ENCODE data around the gene PXK. TPM values are rescaled to one million over a fixed set of nuclear protein-coding genes. Genes with fewer than 3 reads are reported as not detected.

The PXK gene
- polyA plus RNA-seq, 3 donors, result 7.1 to 21.1 (median 15.4) TPM

DNA sequence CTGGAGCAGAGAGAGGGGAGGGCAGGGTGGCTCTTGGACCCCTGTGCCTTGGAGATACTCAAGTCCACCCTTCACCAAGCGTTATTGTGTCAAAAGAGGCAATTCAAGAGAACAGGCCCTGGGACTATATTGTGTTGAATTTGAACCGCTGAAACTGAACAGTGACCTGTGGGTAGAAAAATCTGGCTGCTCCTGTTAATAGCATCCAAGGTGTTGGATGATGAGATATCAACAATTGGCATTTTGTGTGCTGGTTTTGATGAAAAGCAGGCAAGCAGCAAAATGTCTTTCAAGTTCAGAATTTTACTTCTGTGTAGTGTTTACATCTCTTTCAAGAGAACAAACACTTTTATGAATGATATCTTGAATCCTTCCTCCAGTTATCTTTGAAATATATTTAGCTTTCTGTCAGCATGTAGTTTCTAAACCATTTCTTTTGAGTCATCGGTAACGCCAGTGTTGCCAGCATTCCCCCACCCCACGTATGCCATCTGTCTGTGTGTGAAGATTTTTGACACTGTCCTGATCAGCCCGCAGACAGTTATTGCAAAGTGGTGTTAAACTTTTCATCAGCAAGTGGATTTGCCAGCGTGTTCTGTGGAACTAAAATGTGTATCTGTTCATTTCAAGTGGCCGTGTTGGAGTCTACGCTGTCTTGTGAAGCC lies 66.1 kb downstream of the PXK start:
- no peak overlapping the region for H3K27ac ChIP-seq (ENCODE audit: low read depth, low read length)
- WGBS, 3 donors, result 84 to 90% (median 84%) methylated on average over 9 of the region's 9 CpGs

DNA sequence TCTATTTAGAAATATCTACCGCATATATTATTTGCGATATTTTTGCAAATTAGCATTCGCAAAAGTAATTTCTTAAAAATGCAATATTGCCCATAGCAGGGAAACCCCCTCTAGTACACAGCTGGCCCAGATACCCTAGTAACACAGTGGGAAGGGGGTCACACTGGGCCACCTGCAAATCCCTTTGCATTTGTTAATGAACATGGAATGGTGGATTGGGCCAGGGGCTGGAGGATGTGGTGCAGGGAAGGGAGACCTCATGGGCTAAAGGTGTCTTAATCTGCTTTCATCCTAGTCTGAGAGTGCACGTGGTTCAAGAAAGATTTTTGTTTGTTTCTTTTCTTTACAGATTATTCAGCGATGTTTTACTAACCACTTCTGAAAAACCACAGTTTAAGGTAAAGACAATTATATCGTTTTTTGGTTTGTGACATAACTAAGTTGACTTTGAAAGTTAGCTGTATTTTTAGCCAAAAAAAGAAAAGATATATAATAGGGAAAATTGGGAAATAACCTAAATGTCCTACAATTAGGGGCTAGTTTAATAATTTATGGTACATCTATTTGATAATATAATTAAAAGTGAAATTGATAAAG lies 70.9 kb downstream of the PXK start:
- 89 to 94% (median 92%) methylated on average over 6 of the region's 6 CpGs for WGBS, 3 donors
- H3K27ac ChIP-seq (ENCODE audit: low read depth, low read length), result no peak overlapping the region

DNA sequence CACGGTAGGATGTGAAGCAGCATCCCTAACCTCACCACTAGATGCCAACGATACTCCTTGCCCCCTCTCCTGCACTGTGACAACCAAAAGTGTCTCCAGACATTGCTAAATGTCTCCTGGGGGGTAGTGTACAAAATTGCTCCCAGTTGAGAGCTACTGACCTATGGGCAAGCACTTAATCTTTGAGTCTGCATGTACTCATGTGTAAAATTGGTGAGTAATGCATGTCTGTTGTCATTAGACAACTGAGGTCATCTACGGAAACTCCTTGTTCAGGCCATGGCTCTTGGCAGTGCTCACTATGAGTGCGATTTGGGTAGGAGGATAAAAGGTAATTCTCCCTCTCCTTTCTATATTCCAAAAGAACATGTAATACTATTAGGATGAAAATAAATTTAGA lies 71.7 kb downstream of the PXK start:
- no peak overlapping the region for H3K27ac ChIP-seq (ENCODE audit: low read depth, low read length)
- 73 to 88% (median 74%) methylated on average over 4 of the region's 4 CpGs for WGBS, 3 donors

DNA sequence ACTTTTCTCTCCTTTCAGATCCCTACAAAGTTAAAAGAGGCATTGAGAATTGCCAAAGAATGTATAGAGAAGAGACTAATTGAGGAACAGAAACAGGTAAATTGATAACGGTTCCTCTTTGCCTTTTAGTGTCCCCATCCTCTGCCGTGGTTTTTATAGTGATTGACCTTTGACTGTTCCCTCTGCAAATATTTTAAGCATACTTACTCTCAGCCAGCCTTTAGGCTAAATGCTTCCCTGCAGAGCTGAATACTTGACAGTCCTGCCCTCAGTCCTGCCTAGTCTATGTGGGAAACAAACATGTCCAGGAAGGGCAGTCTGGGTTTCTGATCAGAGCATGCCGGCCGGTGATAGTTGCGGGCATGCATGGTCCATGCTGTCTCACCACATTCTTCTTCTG lies 76.2 kb downstream of the PXK start:
- WGBS, 3 donors, result 79 to 83% (median 81%) methylated on average over 5 of the region's 5 CpGs
- no peak overlapping the region for H3K27ac ChIP-seq (ENCODE audit: low read depth, low read length)

DNA sequence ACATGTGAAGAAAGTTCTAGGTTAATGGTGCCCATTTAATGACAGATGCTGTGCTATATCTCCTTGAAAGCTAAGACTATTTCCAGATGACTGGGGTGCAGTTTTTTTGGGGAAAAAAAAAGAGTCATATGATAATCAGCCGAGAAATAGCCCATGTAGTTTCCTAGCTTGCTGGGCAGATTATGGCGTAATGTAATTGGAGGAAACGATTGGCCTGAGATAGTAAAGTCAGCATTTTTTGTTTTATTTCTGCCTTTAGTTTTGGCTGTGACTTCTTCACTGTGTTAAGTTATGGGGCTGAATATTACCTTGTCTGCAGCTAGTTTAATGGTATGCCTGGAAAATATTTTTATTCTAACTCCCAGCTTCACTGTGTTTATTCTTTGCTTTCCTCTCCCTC lies 77.0 kb downstream of the PXK start:
- no peak overlapping the region for H3K27ac ChIP-seq (ENCODE audit: low read depth, low read length)
- WGBS, 3 donors, result 61 to 93% (median 64%) methylated on average over 3 of the region's 3 CpGs

DNA sequence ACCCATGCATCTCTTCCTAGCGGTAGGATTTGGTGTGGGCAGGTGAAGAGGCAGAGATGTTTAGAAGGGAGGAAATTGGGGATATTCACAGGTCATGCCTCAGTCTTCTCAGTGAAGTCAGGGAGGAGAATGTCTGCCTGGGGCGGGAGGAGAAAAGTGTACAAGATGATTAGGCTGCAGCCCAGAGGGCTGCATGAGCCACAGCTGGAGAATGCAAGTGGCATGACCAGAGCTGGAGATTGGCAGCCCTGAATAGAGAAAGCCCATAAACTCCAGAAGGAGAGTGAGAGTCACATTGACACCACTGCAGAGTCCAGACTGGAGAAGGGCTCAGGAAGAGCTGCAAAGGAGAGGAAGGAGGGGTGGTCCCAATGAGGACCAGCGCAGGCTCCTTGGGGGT lies 78.3 kb downstream of the PXK start:
- H3K27ac ChIP-seq (ENCODE audit: low read depth, low read length), result no peak overlapping the region

DNA sequence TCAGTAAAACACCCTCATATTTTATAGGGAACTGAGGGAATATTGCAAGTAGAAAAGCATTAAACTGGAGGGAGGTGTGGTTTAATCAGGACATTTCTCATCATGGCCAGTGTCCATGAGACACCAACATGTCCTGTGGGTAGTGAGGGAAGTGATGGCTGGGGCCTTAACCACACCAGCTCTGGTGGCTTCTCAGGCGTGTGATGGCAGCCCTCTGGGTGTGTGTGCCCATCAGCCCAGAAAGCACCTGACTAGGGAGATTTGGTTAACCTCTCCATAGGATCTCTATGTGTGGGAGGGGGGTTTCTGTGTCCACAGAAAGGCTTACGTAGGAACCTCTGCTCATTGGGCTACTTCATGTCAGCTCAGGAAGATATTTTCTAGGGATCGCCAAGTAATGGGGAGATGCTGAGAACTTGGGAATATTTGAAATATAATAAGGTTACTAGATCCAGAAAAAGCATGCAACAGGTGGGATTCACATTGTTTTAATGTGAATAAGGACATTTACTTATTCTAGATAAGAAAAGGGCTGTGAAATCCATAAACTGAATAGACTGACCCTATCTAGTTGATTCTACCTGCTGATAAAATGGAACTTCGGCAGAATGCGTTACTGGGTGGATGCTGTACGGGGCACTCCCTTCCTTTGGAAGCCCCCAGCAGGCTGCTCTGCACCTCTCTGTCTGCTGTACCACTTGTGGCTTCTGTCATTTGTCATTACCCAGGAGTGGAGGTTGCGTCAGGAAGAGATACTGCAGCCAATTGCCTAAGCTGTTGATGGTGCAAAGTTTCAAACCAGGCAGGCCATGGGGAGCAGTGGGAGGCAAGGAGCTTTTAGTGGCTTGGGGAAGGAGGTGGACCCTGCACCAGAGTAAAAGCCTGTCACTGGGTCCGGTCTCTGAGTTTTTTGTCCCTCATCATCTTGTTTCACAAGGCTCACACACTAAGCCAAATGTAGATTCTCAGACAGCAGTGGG lies 79.4 kb downstream of the PXK start:
- no peak overlapping the region for H3K27ac ChIP-seq (ENCODE audit: low read depth, low read length)
- WGBS, 3 donors, result 65 to 78% (median 75%) methylated on average over 8 of the region's 8 CpGs

More for the DNA sequence above, 78.3 kb downstream of the PXK start:
- 94 to 100% (median 97%) methylated on average over 3 of the region's 3 CpGs for WGBS, 3 donors

DNA sequence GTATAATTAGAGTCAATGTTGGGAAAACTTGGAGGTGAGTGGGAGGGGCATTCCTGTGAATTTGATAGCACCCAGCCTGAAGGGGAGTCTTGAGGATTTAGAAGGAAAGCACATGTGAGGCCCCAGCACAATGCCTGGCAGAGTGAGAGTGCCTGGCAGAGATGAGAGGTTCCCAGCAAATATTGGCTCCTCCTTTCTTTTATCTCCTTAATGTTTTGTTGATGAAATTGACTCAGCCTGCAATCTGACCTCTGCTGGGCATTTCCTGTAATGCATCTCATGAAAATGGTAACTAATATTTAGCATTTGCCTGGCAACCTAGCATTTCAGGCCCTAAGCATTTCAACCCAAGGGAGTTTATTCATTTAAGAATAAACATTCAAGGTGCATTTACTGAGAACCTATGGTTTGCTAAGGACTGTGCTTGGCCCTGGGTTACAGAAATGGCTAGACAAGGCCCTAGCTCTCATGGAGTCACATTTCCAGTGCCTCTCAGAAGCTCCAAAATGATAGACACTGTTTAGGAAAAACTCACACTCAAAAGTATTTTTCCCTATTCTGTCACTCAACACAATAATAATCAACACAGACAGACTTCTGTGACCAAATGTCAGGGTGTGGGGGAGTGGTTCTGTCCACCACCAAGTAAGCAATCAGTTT lies 82.0 kb downstream of the PXK start:
- H3K27ac ChIP-seq (ENCODE audit: low read depth, low read length), result no peak overlapping the region

DNA sequence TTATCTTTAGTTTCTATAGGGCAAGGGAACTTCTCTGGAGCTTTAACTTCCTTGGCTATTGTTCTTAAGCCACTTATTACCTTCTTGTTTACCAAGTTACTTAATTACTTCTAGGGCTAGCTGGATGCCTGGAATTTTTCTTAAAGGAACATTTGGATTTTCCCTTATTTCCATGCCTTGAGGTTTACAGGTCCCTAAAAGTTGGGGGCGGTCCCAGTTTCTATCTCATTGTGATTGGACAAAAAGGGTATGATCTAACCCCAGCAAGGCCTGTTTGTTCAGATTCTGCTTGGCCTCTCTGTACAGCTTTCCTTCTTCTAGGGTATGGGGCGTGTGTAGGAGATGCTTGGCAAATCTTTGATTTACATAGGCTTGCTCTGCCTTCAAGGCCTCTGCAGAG lies 83.5 kb downstream of the PXK start:
- no peak overlapping the region for H3K27ac ChIP-seq (ENCODE audit: low read depth, low read length)
- WGBS, 3 donors, result 91 to 95% (median 93%) methylated on average over 2 of the region's 2 CpGs

DNA sequence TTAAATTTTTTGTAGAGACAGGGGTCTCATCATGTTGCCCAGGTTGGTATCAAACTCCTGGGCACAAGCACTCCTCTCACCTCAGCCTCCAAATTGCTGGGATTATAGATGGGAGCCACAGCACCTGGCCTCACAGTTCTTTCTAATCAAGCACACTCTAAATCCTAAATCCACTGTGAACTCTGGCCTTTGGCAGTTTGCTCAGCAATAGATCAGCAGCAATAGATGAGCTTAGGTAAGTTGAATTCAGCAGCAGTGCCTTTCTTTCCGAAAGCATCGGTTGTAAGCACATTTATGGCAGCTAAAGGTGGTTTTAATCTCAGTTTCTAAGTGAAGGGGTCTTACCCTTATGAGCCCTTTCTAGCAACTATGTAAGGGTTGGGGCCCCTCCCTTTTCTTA lies 84.4 kb downstream of the PXK start:
- 68 to 90% (median 86%) methylated on average over 2 of the region's 2 CpGs for WGBS, 3 donors
- H3K27ac ChIP-seq (ENCODE audit: low read depth, low read length), result no peak overlapping the region

DNA sequence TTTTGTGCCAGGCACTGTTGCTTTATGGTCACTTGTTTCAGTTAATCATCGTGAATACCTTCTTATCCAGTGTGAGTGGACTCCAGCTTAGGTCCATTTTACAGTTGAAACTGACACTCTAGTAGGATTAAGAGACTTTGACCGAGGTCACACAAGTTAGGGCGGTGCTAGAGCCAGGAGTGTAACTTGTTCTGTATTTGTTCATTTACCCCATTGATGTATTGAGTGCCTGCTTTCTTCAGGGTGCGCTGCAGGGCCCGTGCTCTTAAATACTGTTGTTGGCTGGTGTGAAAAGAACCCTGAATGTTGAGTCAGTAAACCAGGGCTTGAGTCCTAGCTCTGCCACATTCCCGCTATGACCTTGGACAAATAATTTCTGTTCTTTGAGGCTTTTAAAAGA lies 85.5 kb downstream of the PXK start:
- no peak overlapping the region for H3K27ac ChIP-seq (ENCODE audit: low read depth, low read length)
- 65 to 77% (median 75%) methylated on average over 6 of the region's 6 CpGs for WGBS, 3 donors

DNA sequence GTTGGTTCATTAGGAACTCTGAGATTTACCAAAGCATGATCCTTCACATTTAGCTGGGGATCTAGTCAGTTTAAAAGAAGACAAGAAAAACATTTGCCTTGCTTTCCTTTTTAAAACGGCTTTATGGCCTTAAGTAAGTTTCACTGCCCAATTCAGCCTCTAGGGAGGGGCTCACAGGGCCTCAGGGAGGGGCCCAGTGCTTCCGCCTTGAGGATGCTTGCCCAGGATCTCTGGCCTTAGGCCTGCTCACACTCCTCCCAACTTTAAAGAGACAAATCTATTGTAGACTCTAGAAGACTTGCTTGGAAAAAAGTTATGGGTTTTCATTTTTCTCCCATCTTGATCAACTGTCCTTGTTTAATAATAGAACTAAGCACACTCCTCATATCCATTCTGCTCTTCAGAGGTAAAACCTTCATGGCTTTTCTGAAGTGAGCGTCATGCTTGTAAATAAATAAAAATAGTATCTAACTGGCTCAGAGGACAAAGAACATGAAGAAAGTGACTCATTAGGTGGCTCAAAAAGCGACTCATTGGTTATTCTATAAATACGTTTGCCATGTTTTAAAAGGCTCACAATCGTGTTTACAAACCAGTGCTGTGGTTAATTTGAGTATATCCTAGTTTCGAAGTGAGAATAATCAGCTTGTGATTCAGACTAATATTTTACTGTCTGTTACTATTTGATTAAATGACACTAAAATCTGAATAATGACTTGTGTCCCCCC lies 87.3 kb downstream of the PXK start:
- 49 to 75% (median 68%) methylated on average over 7 of the region's 7 CpGs for WGBS, 3 donors
- H3K27ac ChIP-seq (ENCODE audit: low read depth, low read length), result no peak overlapping the region

DNA sequence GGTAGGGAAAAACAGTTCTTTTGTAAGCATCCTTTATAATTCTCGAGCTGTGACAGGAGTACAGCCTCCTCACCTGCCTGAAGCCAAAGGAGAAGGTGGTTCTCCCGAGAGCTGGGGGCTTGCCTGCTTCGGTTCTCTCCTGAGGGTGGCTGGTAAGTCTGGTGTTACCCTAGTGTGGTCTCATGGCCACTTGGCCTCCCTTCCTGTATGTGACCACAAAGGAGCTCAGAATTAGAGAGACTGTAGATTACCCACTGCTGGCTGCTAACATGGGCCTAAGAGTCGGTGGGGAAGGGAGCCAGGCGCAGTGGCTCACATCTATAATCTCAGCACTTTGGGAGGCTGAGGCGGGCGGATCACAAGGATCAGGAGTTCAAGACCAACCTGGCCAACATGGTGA lies 88.3 kb downstream of the PXK start:
- H3K27ac ChIP-seq (ENCODE audit: low read depth, low read length), result no peak overlapping the region
- 66 to 84% (median 83%) methylated on average over 6 to 7 of the region's 7 CpGs for WGBS, 3 donors

DNA sequence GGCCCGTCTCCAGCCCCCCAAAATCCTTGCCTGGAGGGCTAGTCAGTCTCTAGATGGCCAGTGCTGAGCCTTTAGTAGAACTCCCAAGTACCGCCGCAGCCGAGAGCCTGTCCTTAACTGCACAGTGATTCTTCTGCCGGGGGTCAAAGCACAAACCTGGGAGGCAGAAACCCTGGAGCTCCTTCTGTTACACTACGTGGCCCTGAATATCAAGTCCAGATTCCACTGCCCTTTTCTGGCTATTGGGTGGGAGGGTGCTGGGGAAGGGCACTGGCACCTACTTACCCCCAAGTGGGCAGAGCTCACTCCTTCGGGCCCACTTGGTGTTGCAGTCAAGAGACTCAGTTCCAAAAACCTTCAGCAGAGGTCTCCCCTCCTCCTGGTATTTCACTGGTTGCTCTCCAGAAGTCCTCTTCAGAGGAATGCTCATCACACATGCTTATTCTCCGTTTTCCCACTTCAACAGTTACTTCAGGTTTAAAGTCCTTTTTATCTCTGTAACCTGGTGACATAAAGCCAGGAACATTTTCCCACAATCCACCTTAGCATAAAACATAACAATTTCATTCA lies 90.1 kb downstream of the PXK start:
- 68 to 79% (median 71%) methylated on average over 8 of the region's 8 CpGs for WGBS, 3 donors

DNA sequence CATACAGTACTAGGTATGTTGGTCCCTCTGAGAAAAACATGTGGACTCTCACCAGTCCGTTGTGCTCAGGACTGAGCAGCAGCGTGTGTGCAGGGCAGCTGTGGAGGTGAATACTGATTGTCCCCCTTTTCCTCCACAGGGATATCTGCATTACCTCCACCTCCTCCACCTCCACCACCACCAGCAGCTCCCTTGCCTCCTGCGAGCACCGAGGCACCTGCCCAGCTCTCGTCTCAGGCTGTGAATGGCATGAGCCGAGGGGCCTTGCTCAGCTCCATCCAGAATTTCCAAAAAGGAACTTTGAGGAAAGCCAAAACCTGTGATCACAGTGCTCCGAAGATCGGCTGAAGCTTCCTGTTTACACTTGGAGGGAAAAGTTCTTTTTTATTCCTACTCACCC lies 91.9 kb downstream of the PXK start:
- 57 to 72% (median 69%) methylated on average over 8 of the region's 8 CpGs for WGBS, 3 donors
- no peak overlapping the region for H3K27ac ChIP-seq (ENCODE audit: low read depth, low read length)

More for the DNA sequence above, 90.1 kb downstream of the PXK start:
- H3K27ac ChIP-seq (ENCODE audit: low read depth, low read length), result no peak overlapping the region

DNA sequence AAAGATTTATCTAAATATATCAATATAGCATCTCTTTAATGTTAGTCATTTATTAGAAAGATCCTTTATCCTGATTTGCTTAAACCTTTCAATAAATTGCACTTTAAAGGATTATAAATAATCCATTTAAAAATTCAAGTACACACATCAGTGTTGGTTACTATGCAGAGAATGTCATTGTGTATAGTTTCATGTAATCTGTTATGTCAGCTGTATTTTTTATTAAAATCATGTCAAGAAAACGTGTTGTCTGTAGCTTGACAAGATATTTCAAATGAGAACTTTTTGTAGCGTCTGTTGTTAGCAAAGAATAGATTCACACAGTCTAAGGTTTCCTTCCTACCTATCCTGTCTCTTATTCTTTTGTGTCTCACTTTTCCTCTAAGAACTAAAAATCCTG lies 93.1 kb downstream of the PXK start:
- WGBS, 3 donors, result 62 to 72% (median 68%) methylated on average over 2 of the region's 2 CpGs
- H3K27ac ChIP-seq (ENCODE audit: low read depth, low read length), result no peak overlapping the region

DNA sequence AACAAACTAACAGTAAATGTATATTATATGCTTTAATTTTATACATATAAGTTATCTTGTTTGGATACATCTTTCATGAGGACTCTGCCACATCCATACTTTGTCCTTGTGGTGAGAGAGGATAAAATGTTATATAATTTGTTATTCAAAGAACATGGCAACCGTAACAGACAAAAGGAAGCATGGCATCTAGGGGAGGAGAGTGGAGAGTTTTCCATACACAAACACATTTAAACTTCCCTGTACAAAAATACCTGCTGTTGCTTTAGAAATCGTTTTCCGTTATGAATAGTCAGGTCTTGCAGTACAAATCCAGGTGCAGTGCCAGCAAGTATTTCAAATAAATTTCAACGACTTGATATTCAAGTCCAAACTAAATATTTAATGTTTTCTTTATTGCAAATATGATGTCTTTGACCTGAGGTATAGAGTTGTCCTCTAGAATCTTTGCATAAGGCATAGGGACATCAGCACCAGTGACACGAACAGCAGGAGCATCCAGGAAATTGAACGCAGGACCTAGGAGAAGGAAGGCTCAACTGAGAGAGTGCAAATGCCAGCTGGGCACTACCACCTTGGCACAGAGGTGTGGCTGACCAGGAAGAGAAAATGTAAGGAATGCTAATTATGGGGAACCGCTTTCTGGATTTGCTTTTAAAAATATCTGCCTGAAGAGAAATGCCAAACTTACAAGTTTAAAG lies 95.1 kb downstream of the PXK start:
- no peak overlapping the region for H3K27ac ChIP-seq (ENCODE audit: low read depth, low read length)
- 59 to 82% (median 76%) methylated on average over 7 of the region's 7 CpGs for whole genome bisulfite sequencing, 3 donors
